NCI-H1930 (cell line): ENCODE measurements around the gene ACY1.

Experiments used
- DNase-seq, 2 experiments: peaks; one replicate each; lab custom pipeline; 2025; lab: John Stamatoyannopoulos, UW

ACY1 gene

GRCh38 chr3:51982838-51983577 lies at the start of gene ACY1:
ACY1 (plus strand) TSS chr3:51983535; CDS start chr3:51984065, 530 bp downstream.
- peak; percentile 17 to 38 for DNase-seq

- DNase-seq = no peak
Measured at GRCh38 chr3:51934139-51934850, 49.0 kb upstream of the ACY1 start.

GRCh38 chr3:51934991-51935885 lies 48.1 kb upstream of the ACY1 start:
- DNase-seq = no peak

- no peak for DNase-seq
Measured at GRCh38 chr3:51935886-51936755, 47.2 kb upstream of the ACY1 start.

GRCh38 chr3:51937014-51937413 lies 46.3 kb upstream of the ACY1 start:
- DNase-seq = no peak

- DNase-seq = no peak
Measured at GRCh38 chr3:51937611-51938450, 45.5 kb upstream of the ACY1 start.

GRCh38 chr3:51938780-51939425 lies 44.4 kb upstream of the ACY1 start:
- DNase-seq = no peak

GRCh38 chr3:51940648-51941462 lies 42.5 kb upstream of the ACY1 start:
- no peak for DNase-seq

GRCh38 chr3:51941463-51941797 lies 41.9 kb upstream of the ACY1 start:
- DNase-seq = no peak

- peak; percentile 97 to 98 for DNase-seq
Measured at GRCh38 chr3:51941798-51942602, 41.3 kb upstream of the ACY1 start, which contains the start of the genes PARP3 and RRP9. PARP3 (plus strand) TSS chr3:51942363; CDS start chr3:51943356, 993 bp downstream. RRP9 (minus strand) TSS chr3:51941904; CDS start chr3:51941867, 37 bp downstream.

- no peak for DNase-seq
Measured at GRCh38 chr3:51942603-51943450, 40.5 kb upstream of the ACY1 start.

- no peak for DNase-seq
Measured at GRCh38 chr3:51943451-51944391, 39.6 kb upstream of the ACY1 start.

GRCh38 chr3:51944451-51945021 lies 38.8 kb upstream of the ACY1 start:
- no peak for DNase-seq

- DNase-seq = no peak
Measured at GRCh38 chr3:51945031-51945840, 38.1 kb upstream of the ACY1 start.
